ENCODE measurements around the gene TMEM45B. TPM values are rescaled to one million over a fixed set of nuclear protein-coding genes. Genes with fewer than 3 reads are reported as not detected.

The TMEM45B gene
- total and polyA plus RNA-seq, 2 experiments from 2014 or later = 97.2 to 114 TPM

- Histone ChIP-seq H3K36me3 (replicated peaks; ENCODE audit: insufficient read depth, low read depth) (no peaks in the 10 kb centered on the region), H3K4me3 (no peak overlapping the region), H3K9me2 (replicated peaks; ENCODE audit: insufficient read depth) (no peaks in the 10 kb centered on the region), H4K20me1 (ENCODE audit: insufficient read depth, poor library complexity, severe bottlenecking) (no peaks in the 10 kb centered on the region), H3K4me1 (ENCODE audit: insufficient read depth) (no peaks in the 10 kb centered on the region), H3K27me3 (no peaks in the 10 kb centered on the region), H2AFZ (no peak overlapping the region), H3K9me3 (ENCODE audit: low read depth) (no peaks in the 10 kb centered on the region), H3K27ac (no peak overlapping the region), H3K4me2 (no peak overlapping the region), H3K79me2 (no peaks in the 10 kb centered on the region)
- no peak for TF ChIP-seq CTCF (IDR thresholded peaks at IDR 0.05; ENCODE audit: poor library complexity)
- TF ChIP-seq EZH2phosphoT487 (IDR thresholded peaks at IDR 0.05; ENCODE audit: low read depth, severe bottlenecking, unreplicated experiment) = no peak
- no peak for TF ChIP-seq EZH2 (IDR thresholded peaks at IDR 0.05; ENCODE audit: borderline replicate concordance)
- 88% methylated on average over 3 of the region's 3 CpGs for WGBS (ENCODE audit: low lambda C conversion rate, missing lambda C conversion rate)
- DNase-seq (ENCODE audit: low spot score) = no peak
These were observed 64.7 kb downstream of the TMEM45B start for GRCh38 chr11:129880311-129880710.

GRCh38 chr11:129881570-129882170, 66.0 kb downstream of the TMEM45B start:
- no peak overlapping the region for H3K4me2 ChIP-seq
- H3K36me3 ChIP-seq (replicated peaks; ENCODE audit: insufficient read depth, low read depth) = no peaks in the 10 kb centered on the region

GRCh38 chr11:129884581-129884980, 68.9 kb downstream of the TMEM45B start:
- WGBS (ENCODE audit: low lambda C conversion rate, missing lambda C conversion rate) = 97% methylated on average over 8 of the region's 8 CpGs
- no peaks in the 10 kb centered on the region for H4K20me1 ChIP-seq (ENCODE audit: insufficient read depth, poor library complexity, severe bottlenecking)
- no peaks in the 10 kb centered on the region for H3K9me2 ChIP-seq (replicated peaks; ENCODE audit: insufficient read depth)
- H3K27me3 ChIP-seq = no peaks in the 10 kb centered on the region
- no peak overlapping the region for H3K27ac ChIP-seq
- no peak for TF ChIP-seq EZH2 (IDR thresholded peaks at IDR 0.05; ENCODE audit: borderline replicate concordance)
- TF ChIP-seq EZH2phosphoT487 (IDR thresholded peaks at IDR 0.05; ENCODE audit: low read depth, severe bottlenecking, unreplicated experiment) = no peak
- no peak for TF ChIP-seq CTCF (IDR thresholded peaks at IDR 0.05; ENCODE audit: poor library complexity)
- H2AFZ ChIP-seq = no peak overlapping the region
- no peaks in the 10 kb centered on the region for H3K9me3 ChIP-seq (ENCODE audit: low read depth)
- DNase-seq (ENCODE audit: low spot score) = no peak
- H3K4me3 ChIP-seq = no peak overlapping the region
- no peaks in the 10 kb centered on the region for H3K36me3 ChIP-seq (replicated peaks; ENCODE audit: insufficient read depth, low read depth)
- no peaks in the 10 kb centered on the region for H3K4me1 ChIP-seq (ENCODE audit: insufficient read depth)
- no peaks in the 10 kb centered on the region for H3K79me2 ChIP-seq
- H3K4me2 ChIP-seq = no peak overlapping the region

More at GRCh38 chr11:129881570-129882170, 66.0 kb downstream of the TMEM45B start:
- Histone ChIP-seq H3K9me2 (replicated peaks; ENCODE audit: insufficient read depth) (no peaks in the 10 kb centered on the region), H2AFZ (no peak overlapping the region), H3K4me3 (no peak overlapping the region), H3K27ac (no peak overlapping the region), H3K79me2 (no peaks in the 10 kb centered on the region), H3K27me3 (no peaks in the 10 kb centered on the region), H4K20me1 (ENCODE audit: insufficient read depth, poor library complexity, severe bottlenecking) (no peaks in the 10 kb centered on the region), H3K9me3 (ENCODE audit: low read depth) (no peaks in the 10 kb centered on the region), H3K4me1 (ENCODE audit: insufficient read depth) (no peaks in the 10 kb centered on the region)
- TF ChIP-seq EZH2phosphoT487 (IDR thresholded peaks at IDR 0.05; ENCODE audit: low read depth, severe bottlenecking, unreplicated experiment) = no peak
- peak; percentile 44 for TF ChIP-seq CTCF (IDR thresholded peaks at IDR 0.05; ENCODE audit: poor library complexity)
- DNase-seq (ENCODE audit: low spot score) = peak; percentile 56
- WGBS (ENCODE audit: low lambda C conversion rate, missing lambda C conversion rate) = 76% methylated on average over 9 of the region's 9 CpGs

Data from hepatocyte (in vitro differentiated cells).